ENCODE data around the gene ZNF574. TPM values are rescaled to one million over a fixed set of nuclear protein-coding genes. Genes with fewer than 3 reads are reported as not detected.

The ZNF574 gene
- total and polyA plus RNA-seq, 2 donors (not counting 3 experiments of a cell fraction or from before 2014, with no cell fraction given): 13.6 to 15.3 TPM

Other genes starting within 250 kb of the ZNF574 start
- gene LYPD4, start 231.5 kb upstream of the ZNF574 start, total RNA-seq: not detected in 2 replicates
- gene LYPD4, start 231.5 kb upstream of the ZNF574 start, polyA plus RNA-seq: not detected in 2 replicates
- gene DMRTC2, start 231.1 kb upstream of the ZNF574 start, total RNA-seq: not detected in 2 replicates
- gene DMRTC2, start 231.1 kb upstream of the ZNF574 start, polyA plus RNA-seq: not detected in 2 replicates
- 2,195 and 2,234 TPM in 2 replicates for gene RPS19, start 215.9 kb upstream of the ZNF574 start, total RNA-seq
- 4,353 and 5,883 TPM in 2 replicates for gene RPS19, start 215.9 kb upstream of the ZNF574 start, polyA plus RNA-seq
- 0.35 TPM in 1 of 2 replicates, not detected in the other for gene CD79A, start 198.9 kb upstream of the ZNF574 start, total RNA-seq
- 0.32 TPM in 2 replicates for gene CD79A, start 198.9 kb upstream of the ZNF574 start, polyA plus RNA-seq
- 119 and 123 TPM in 2 replicates for gene ARHGEF1, start 193.0 kb upstream of the ZNF574 start, total RNA-seq
- 60.6 and 65.4 TPM in 2 replicates for gene ARHGEF1, start 193.0 kb upstream of the ZNF574 start, polyA plus RNA-seq
- gene ERFL, start 147.7 kb upstream of the ZNF574 start, total RNA-seq: not detected in 2 replicates
- gene ERFL, start 147.7 kb upstream of the ZNF574 start, polyA plus RNA-seq: not detected in 2 replicates
- 178 and 181 TPM in 2 replicates for gene RABAC1, start 116.8 kb upstream of the ZNF574 start, total RNA-seq
- gene RABAC1, start 116.8 kb upstream of the ZNF574 start, polyA plus RNA-seq: 591 and 769 TPM in 2 replicates
- 0.40 TPM in 1 of 2 replicates, not detected in the other for gene ATP1A3, start 81.9 kb upstream of the ZNF574 start, total RNA-seq
- gene ATP1A3, start 81.9 kb upstream of the ZNF574 start, polyA plus RNA-seq: 0.03 TPM in 1 of 2 replicates, not detected in the other
- 0.53 and 2.2 TPM in 2 replicates for gene GRIK5, start 6.0 kb upstream of the ZNF574 start, total RNA-seq
- 0.80 and 1.0 TPM in 2 replicates for gene GRIK5, start 6.0 kb upstream of the ZNF574 start, polyA plus RNA-seq
- 3.2 and 4.0 TPM in 2 replicates for gene POU2F2, start 56.3 kb downstream of the ZNF574 start, total RNA-seq
- gene POU2F2, start 56.3 kb downstream of the ZNF574 start, polyA plus RNA-seq: 3.7 and 4.1 TPM in 2 replicates
- 19.3 and 19.5 TPM in 2 replicates for gene DEDD2, start 141.5 kb downstream of the ZNF574 start, total RNA-seq
- 34.8 and 38.5 TPM in 2 replicates for gene DEDD2, start 141.5 kb downstream of the ZNF574 start, polyA plus RNA-seq
- gene ZNF526, start 144.1 kb downstream of the ZNF574 start, total RNA-seq: 13.3 and 13.4 TPM in 2 replicates
- 6.5 and 8.0 TPM in 2 replicates for gene ZNF526, start 144.1 kb downstream of the ZNF574 start, polyA plus RNA-seq
- 48.3 and 49.5 TPM in 2 replicates for gene GSK3A, start 166.4 kb downstream of the ZNF574 start, total RNA-seq
- gene GSK3A, start 166.4 kb downstream of the ZNF574 start, polyA plus RNA-seq: 73.7 and 74.7 TPM in 2 replicates
- gene ERF, start 179.0 kb downstream of the ZNF574 start, total RNA-seq: 117 and 130 TPM in 2 replicates
- 102 and 125 TPM in 2 replicates for gene ERF, start 179.0 kb downstream of the ZNF574 start, polyA plus RNA-seq
- gene CIC, start 193.1 kb downstream of the ZNF574 start, total RNA-seq: 86.0 and 86.3 TPM in 2 replicates
- gene CIC, start 193.1 kb downstream of the ZNF574 start, polyA plus RNA-seq: 18.4 and 23.5 TPM in 2 replicates
- gene PRR19, start 226.0 kb downstream of the ZNF574 start, total RNA-seq: 1.0 and 1.5 TPM in 2 replicates
- 1.4 and 1.9 TPM in 2 replicates for gene PRR19, start 226.0 kb downstream of the ZNF574 start, polyA plus RNA-seq
- 41.4 and 47.6 TPM in 2 replicates for gene PAFAH1B3, start 226.5 kb downstream of the ZNF574 start, total RNA-seq
- gene PAFAH1B3, start 226.5 kb downstream of the ZNF574 start, polyA plus RNA-seq: 95.0 and 115 TPM in 2 replicates
- not detected in 2 replicates for gene TMEM145, start 237.1 kb downstream of the ZNF574 start, total RNA-seq
- gene TMEM145, start 237.1 kb downstream of the ZNF574 start, polyA plus RNA-seq: 0.24 TPM in 1 of 2 replicates, not detected in the other
- gene MEGF8, start 249.5 kb downstream of the ZNF574 start, total RNA-seq: 34.3 and 39.6 TPM in 2 replicates
- 20.6 and 25.2 TPM in 2 replicates for gene MEGF8, start 249.5 kb downstream of the ZNF574 start, polyA plus RNA-seq

Data from endothelial cell of umbilical vein (primary cell).